Umbilical cord (tissue), 2 donors: ENCODE measurements around the gene DDA1. TPM values are rescaled to one million over a fixed set of nuclear protein-coding genes. Genes with fewer than 3 reads are reported as not detected.
"Not testable (repeated sequence)": the region's sequence is repeated elsewhere in the genome, so short reads cannot be mapped to it uniquely, and the experiment has no call there.

Source experiments
- DNase-seq: peaks from one replicate; pipeline ENCODE4 v3.0.0-alpha.2; 2015; ENCODE audit warnings: low spot score
- total RNA-seq: library from RNA; depleted of rRNA; stranded (reverse); fragments of >200 nt; gene quantifications from one replicate; pipeline ENCODE4 v1.2.3, GENCODE V29; 2014; ENCODE audit warnings: low replicate concordance; ENCODE audit not compliant: insufficient read depth

Gene DDA1
- total RNA-seq: 6.5 TPM

GRCh38 chr19:17309198-17309964, at the start of gene DDA1:
DDA1 (plus strand) TSS chr19:17309563; CDS start chr19:17309655, 92 bp downstream.
- peak; percentile 100 for DNase-seq

- DNase-seq: no peak
Measured at GRCh38 chr19:17259934-17260333, 49.4 kb upstream of the DDA1 start.

DNA sequence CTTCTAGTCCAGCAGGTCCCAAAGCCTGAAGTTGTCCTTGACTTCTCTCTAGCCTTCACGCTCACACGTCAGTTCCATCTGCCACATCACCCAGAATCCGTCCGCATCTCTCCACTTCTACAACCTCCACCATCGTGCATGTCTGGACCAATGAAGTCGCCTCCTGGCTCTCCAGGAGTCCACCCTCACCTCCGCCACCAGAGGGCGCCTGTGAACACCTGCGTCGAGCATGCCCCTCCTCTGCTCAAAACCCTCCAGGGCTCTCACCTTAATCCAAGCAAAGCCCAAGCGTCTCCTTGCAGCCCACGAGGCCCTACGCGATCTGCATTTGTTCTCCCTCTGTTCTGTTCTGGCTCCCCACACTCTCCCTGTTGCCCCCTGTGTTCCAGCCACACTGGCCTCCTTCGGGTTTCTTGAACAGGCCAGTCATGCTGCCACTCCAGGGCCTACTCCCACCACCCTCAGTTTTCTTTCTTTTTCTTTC, 48.5 kb upstream of the DDA1 start:
- DNase-seq: peak; percentile 58

- no peak for DNase-seq
Measured at GRCh38 chr19:17262557-17262956, 46.8 kb upstream of the DDA1 start.

DNA sequence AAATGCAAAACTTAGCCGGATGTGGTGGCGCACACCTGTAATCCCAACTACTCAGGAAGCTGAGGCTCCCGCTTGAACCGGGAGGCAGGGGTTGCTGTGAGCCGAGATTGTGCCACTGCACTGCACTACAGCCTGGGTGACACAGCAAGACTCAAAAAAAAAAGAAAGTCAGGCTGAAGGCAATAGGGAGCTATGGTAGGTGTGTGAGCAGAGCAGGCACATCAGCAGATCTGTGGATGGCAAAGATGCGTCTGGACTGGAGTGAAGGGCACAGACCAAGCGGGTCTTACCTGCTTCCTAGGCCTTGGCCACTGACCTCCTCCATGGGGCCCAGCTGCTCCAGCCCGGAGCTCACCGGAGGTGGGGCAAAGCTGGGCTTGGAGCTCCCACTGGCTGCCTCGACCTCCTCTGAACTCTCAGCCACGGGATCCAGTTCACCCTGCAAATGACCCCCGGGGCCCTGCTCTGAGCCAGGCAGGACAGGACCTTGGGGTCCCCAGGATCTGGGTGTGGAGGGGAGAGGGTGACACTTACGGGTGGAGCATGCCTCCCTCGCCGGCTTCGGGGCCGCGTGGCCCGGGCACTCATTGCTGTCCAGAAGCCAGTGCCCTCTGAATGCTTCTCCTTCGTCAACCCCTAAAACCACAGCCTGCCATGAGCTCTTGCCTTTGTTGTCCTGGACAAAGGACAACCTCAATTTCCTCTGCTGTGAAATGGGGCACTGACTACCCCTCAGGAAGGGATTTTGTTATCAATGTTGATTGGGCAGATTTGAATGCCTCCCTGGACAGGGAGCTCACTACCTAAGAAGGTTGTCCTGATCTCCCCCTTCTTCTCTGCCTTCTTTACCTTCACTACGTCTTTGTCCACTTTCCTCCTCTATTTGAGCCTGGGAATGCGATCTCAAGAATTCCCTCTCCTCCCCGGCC, 45.4 kb upstream of the DDA1 start:
- no peak for DNase-seq

GRCh38 chr19:17264641-17264979, 44.8 kb upstream of the DDA1 start, which contains the start of gene USHBP1:
USHBP1 (minus strand) TSS chr19:17264745; CDS start chr19:17264299, 446 bp downstream.
- no peak for DNase-seq

DNA sequence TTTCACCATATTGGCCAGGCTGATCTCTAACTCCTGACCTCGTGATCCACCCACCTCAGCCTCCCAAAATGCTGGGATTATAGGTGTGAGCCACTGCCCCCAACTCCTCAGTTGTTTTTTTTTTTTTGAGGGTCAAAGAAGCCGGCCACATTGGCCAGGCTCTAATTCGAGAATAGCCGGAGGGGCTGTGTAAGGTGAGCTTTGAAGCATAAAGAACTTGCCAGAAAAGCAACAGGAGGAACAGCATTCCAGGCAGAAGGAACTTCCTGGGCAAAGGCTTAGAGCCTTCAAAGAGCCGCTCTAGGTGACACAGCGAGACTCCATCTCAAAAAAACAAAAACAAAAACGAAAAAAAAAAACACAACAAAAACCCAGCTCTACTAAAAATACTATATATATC, 43.3 kb upstream of the DDA1 start:
- no peak for DNase-seq

- no peak for DNase-seq
Measured at GRCh38 chr19:17266589-17266974, 42.8 kb upstream of the DDA1 start.

DNA sequence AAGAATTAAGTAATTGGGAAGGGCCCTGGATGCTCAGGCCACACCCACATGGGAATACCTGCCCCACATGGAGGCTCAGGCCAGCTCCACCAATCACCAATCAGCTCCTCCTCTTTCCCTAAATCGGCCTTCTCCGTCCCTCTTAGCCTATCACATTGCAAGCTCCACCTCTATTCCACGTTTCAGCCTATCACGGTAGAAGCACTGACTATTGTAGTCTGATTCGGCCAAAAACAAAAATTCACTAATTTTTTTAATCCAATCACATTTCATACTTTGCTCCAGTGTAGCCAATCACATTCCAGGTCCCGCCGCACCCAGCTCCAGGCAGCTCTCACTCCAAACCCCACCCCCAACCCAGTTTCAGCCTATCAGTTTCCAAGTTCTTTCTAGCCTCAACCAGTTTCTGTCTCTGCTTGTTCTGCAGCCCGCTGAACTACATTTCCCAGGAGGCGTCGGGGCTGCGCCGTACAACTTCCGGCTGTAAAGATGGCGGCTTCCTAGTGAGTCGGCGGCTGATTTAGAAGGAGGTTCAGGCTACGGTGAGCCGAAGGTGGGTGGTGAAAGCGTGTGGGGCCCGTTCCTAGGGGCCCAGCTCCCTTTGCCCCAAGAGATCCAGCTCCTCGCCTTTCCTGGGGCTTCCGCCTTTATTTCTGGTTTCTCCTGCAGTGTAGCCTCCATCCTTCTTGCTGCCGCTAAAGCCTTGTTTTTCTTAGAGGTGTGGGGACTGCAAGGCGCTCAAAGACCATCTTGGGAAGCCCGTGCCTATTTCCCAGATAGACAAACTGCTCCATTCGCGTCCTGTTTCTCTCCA, 42.2 kb upstream of the DDA1 start, which contains the start of gene BABAM1:
BABAM1 (plus strand) TSS at position 469 of the 814 bp plus-strand sequence. CDS start 1,364 bp downstream, outside the sequence.
- DNase-seq: peak; percentile 100

GRCh38 chr19:17268754-17269153, 40.6 kb upstream of the DDA1 start:
- DNase-seq: no peak

GRCh38 chr19:17274892-17275291, 34.5 kb upstream of the DDA1 start:
- not testable (repeated sequence) for DNase-seq

- no peak for DNase-seq
Measured at GRCh38 chr19:17275441-17276175, 33.8 kb upstream of the DDA1 start.

DNA sequence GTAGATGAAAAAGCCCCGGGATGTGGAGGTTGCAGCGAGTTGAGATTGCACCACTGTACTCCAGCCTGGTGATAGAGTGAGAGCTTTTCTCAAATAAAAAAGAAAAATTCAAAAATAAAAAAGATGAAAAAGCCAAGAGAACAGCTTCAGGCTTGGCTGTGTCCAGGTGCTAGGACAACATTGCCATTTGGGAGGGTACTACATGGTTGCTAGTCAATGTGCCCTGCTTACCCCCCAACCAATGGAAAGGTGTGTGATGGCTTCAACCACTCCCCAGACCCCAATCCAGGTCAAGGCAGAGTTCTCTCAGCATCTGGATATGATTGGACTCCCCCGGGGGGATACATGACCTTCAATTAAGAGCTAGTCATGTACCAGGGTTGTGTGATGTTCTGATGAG, 29.9 kb upstream of the DDA1 start:
- no peak for DNase-seq

GRCh38 chr19:17281391-17282304, 27.7 kb upstream of the DDA1 start, which contains the start of gene ANKLE1:
ANKLE1 (plus strand) TSS chr19:17281901; CDS start chr19:17281921, 20 bp downstream.
- DNase-seq: peak; percentile 55

GRCh38 chr19:17282488-17283125, 26.8 kb upstream of the DDA1 start:
- DNase-seq: peak; percentile 78

DNA sequence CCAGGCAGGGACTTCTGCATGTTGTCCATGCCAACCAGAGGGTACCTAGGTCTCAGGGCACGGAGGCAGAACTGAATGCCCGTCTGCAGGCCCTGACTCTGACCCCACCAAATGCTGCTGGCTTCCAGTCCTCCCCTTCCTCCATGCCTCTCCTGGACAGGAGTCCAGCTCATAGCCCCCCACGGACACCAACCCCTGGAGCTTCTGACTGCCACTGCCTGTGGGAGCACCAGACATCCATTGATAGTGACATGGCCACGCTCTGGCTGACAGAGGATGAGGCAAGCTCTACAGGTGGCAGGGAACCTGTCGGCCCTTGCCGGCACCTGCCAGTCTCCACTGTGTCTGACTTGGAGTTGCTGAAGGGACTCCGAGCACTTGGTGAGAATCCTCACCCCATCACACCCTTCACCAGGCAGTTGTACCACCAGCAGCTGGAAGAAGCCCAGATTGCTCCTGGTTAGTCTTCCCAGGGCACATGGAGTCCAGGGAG, 25.8 kb upstream of the DDA1 start:
- DNase-seq: no peak

- no peak for DNase-seq
Measured at GRCh38 chr19:17285415-17286135, 23.8 kb upstream of the DDA1 start.

- no peak for DNase-seq
Measured at GRCh38 chr19:17286263-17286662, 23.1 kb upstream of the DDA1 start.
